ENCODE results near the gene KCNH8.

KCNH8 gene

GRCh38 chr3:19171794-19172193, 23.5 kb downstream of the KCNH8 start:
- Histone ChIP-seq H3K27ac (replicated peaks; ENCODE audit: low read length) (no peak overlapping the region), H3K9me3 (replicated peaks in 1 of 2; ENCODE audit: control insufficient read depth in 2 of 2, insufficient read depth in 1 of 2, low read depth in 1 of 2, low read length in 2 of 2) (no peaks in the 10 kb centered on the region), H3K27me3 (ENCODE audit: control insufficient read depth in 3 of 3, insufficient read depth in 3 of 3, low read depth in 1 of 3, low read length in 3 of 3) (no peaks in the 10 kb centered on the region), H3K4me3 (ENCODE audit: low read length in 2 of 2) (no peak overlapping the region), H4K8ac (ENCODE audit: low read depth, low read length) (no peak overlapping the region), H3K9ac (ENCODE audit: low read depth, low read length, poor library complexity) (no peak overlapping the region), H2BK5ac (ENCODE audit: low read length) (no peak overlapping the region), H3K23ac (ENCODE audit: low read depth, low read length, poor library complexity) (no peak overlapping the region), H3K18ac (ENCODE audit: low read length) (no peak overlapping the region), H2BK15ac (ENCODE audit: low read length) (no peak overlapping the region), H3K14ac (ENCODE audit: low read length) (no peak overlapping the region), H4K91ac (ENCODE audit: low read depth, low read length, poor library complexity) (no peak overlapping the region), H2BK12ac (ENCODE audit: low read length) (no peak overlapping the region), H2AK5ac (ENCODE audit: low read depth, low read length) (no peak overlapping the region), H3K79me1 (ENCODE audit: low read depth, low read length) (no peaks in the 10 kb centered on the region), H3K4me1 (ENCODE audit: control insufficient read depth in 2 of 2, insufficient read depth in 1 of 2, low read depth in 1 of 2, low read length in 2 of 2) (no peaks in the 10 kb centered on the region), H3K4me2 (ENCODE audit: insufficient read depth, low read length, poor library complexity, severe bottlenecking) (no peak overlapping the region), H2BK120ac (ENCODE audit: low read depth, low read length) (no peak overlapping the region), H3K36me3 (replicated peaks in 1 of 2; ENCODE audit: control insufficient read depth in 2 of 2, insufficient read depth in 2 of 2, low read length in 2 of 2) (no peaks in the 10 kb centered on the region), H2AFZ (ENCODE audit: low read length) (no peak overlapping the region), H3K4ac (ENCODE audit: low read length) (no peak overlapping the region)
- WGBS, 2 donors (ENCODE audit: extremely low coverage in 2 of 2, insufficient read length in 2 of 2, insufficient replicate concordance in 1 of 2) = no CpG with 5 or more reads among the region's 2 CpGs
- DNase-seq (ENCODE audit: low spot score) = no peak

DNA sequence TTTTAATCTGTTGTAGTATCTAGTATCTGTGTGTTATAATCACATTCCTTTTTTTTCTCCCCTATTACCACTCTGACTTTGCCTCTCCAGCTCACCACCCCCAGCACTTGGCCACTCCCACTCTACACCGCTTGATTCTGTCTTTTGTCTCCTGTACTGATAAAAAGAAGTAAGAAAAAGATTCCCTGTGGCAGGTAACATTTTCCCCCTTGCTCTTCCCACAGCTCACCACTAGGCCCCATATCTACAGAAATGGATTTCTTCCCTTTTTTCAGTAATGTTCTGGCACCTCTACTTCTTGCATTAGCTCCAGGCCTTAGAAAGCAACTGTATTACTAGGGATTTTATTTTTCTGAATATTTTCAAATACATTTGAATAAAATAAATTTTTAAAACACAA, 25.6 kb downstream of the KCNH8 start:
- Histone ChIP-seq H2BK12ac (ENCODE audit: low read length) (no peak overlapping the region), H3K14ac (ENCODE audit: low read length) (no peak overlapping the region), H3K9ac (ENCODE audit: low read depth, low read length, poor library complexity) (no peak overlapping the region), H3K27me3 (ENCODE audit: control insufficient read depth in 3 of 3, insufficient read depth in 3 of 3, low read depth in 1 of 3, low read length in 3 of 3) (no peaks in the 10 kb centered on the region), H4K91ac (ENCODE audit: low read depth, low read length, poor library complexity) (no peak overlapping the region), H3K18ac (ENCODE audit: low read length) (no peak overlapping the region), H3K27ac (replicated peaks; ENCODE audit: low read length) (no peak overlapping the region), H2AK5ac (ENCODE audit: low read depth, low read length) (no peak overlapping the region), H2BK5ac (ENCODE audit: low read length) (no peak overlapping the region), H2AFZ (ENCODE audit: low read length) (no peak overlapping the region), H4K8ac (ENCODE audit: low read depth, low read length) (no peak overlapping the region), H3K79me1 (ENCODE audit: low read depth, low read length) (no peaks in the 10 kb centered on the region), H2BK120ac (ENCODE audit: low read depth, low read length) (no peak overlapping the region), H3K4me3 (ENCODE audit: low read length in 2 of 2) (no peak overlapping the region), H2BK15ac (ENCODE audit: low read length) (no peak overlapping the region), H3K4ac (ENCODE audit: low read length) (no peak overlapping the region), H3K4me1 (ENCODE audit: control insufficient read depth in 2 of 2, insufficient read depth in 1 of 2, low read depth in 1 of 2, low read length in 2 of 2) (no peaks in the 10 kb centered on the region), H3K23ac (ENCODE audit: low read depth, low read length, poor library complexity) (no peak overlapping the region), H3K4me2 (ENCODE audit: insufficient read depth, low read length, poor library complexity, severe bottlenecking) (no peak overlapping the region), H3K36me3 (replicated peaks in 1 of 2; ENCODE audit: control insufficient read depth in 2 of 2, insufficient read depth in 2 of 2, low read length in 2 of 2) (no peaks in the 10 kb centered on the region), H3K9me3 (replicated peaks in 1 of 2; ENCODE audit: control insufficient read depth in 2 of 2, insufficient read depth in 1 of 2, low read depth in 1 of 2, low read length in 2 of 2) (no peaks in the 10 kb centered on the region)
- WGBS, 2 donors (ENCODE audit: extremely low coverage in 2 of 2, insufficient read length in 2 of 2, insufficient replicate concordance in 1 of 2) = no CpG with 5 or more reads among the region's 1 CpG
- DNase-seq (ENCODE audit: low spot score) = no peak

- Histone ChIP-seq H3K4me2 (ENCODE audit: insufficient read depth, low read length, poor library complexity, severe bottlenecking) (no peak overlapping the region), H3K4ac (ENCODE audit: low read length) (no peak overlapping the region), H3K14ac (ENCODE audit: low read length) (no peak overlapping the region), H2AK5ac (ENCODE audit: low read depth, low read length) (no peak overlapping the region), H3K27me3 (ENCODE audit: control insufficient read depth in 3 of 3, insufficient read depth in 3 of 3, low read depth in 1 of 3, low read length in 3 of 3) (no peaks in the 10 kb centered on the region), H2BK5ac (ENCODE audit: low read length) (no peak overlapping the region), H2AFZ (ENCODE audit: low read length) (no peak overlapping the region), H2BK15ac (ENCODE audit: low read length) (no peak overlapping the region), H4K91ac (ENCODE audit: low read depth, low read length, poor library complexity) (no peak overlapping the region), H3K27ac (replicated peaks; ENCODE audit: low read length) (no peak overlapping the region), H3K23ac (ENCODE audit: low read depth, low read length, poor library complexity) (no peak overlapping the region), H4K8ac (ENCODE audit: low read depth, low read length) (no peak overlapping the region), H2BK12ac (ENCODE audit: low read length) (no peak overlapping the region), H3K9ac (ENCODE audit: low read depth, low read length, poor library complexity) (no peak overlapping the region), H3K36me3 (replicated peaks in 1 of 2; ENCODE audit: control insufficient read depth in 2 of 2, insufficient read depth in 2 of 2, low read length in 2 of 2) (no peaks in the 10 kb centered on the region), H2BK120ac (ENCODE audit: low read depth, low read length) (no peak overlapping the region), H3K18ac (ENCODE audit: low read length) (no peak overlapping the region), H3K4me3 (ENCODE audit: low read length in 2 of 2) (no peak overlapping the region), H3K4me1 (ENCODE audit: control insufficient read depth in 2 of 2, insufficient read depth in 1 of 2, low read depth in 1 of 2, low read length in 2 of 2) (no peaks in the 10 kb centered on the region), H3K9me3 (replicated peaks in 1 of 2; ENCODE audit: control insufficient read depth in 2 of 2, insufficient read depth in 1 of 2, low read depth in 1 of 2, low read length in 2 of 2) (no peaks in the 10 kb centered on the region), H3K79me1 (ENCODE audit: low read depth, low read length) (no peaks in the 10 kb centered on the region)
- no CpG with 5 or more reads among the region's 5 CpGs for WGBS, 2 donors (ENCODE audit: extremely low coverage in 2 of 2, insufficient read length in 2 of 2, insufficient replicate concordance in 1 of 2)
- DNase-seq (ENCODE audit: low spot score) = no peak
These were observed 35.3 kb downstream of the KCNH8 start for GRCh38 chr3:19183584-19183983.

GRCh38 chr3:19190126-19190525, 41.8 kb downstream of the KCNH8 start:
- no peak overlapping the region for H3K18ac ChIP-seq (ENCODE audit: low read length)
- H2AFZ ChIP-seq (ENCODE audit: low read length) = no peak overlapping the region
- H3K27ac ChIP-seq (replicated peaks; ENCODE audit: low read length) = no peak overlapping the region
- H3K27me3 ChIP-seq (ENCODE audit: control insufficient read depth in 3 of 3, insufficient read depth in 3 of 3, low read depth in 1 of 3, low read length in 3 of 3) = no peaks in the 10 kb centered on the region
- no peak overlapping the region for H3K4me3 ChIP-seq (ENCODE audit: low read length in 2 of 2)
- H2BK12ac ChIP-seq (ENCODE audit: low read length) = no peak overlapping the region
- no peak overlapping the region for H2AK5ac ChIP-seq (ENCODE audit: low read depth, low read length)
- H3K23ac ChIP-seq (ENCODE audit: low read depth, low read length, poor library complexity) = no peak overlapping the region
- H3K4me2 ChIP-seq (ENCODE audit: insufficient read depth, low read length, poor library complexity, severe bottlenecking) = no peak overlapping the region
- no peak overlapping the region for H2BK120ac ChIP-seq (ENCODE audit: low read depth, low read length)
- no peak overlapping the region for H4K91ac ChIP-seq (ENCODE audit: low read depth, low read length, poor library complexity)
- DNase-seq (ENCODE audit: low spot score) = no peak
- no peak overlapping the region for H4K8ac ChIP-seq (ENCODE audit: low read depth, low read length)
- H3K36me3 ChIP-seq (replicated peaks in 1 of 2; ENCODE audit: control insufficient read depth in 2 of 2, insufficient read depth in 2 of 2, low read length in 2 of 2) = no peaks in the 10 kb centered on the region
- H3K14ac ChIP-seq (ENCODE audit: low read length) = no peak overlapping the region
- H3K9ac ChIP-seq (ENCODE audit: low read depth, low read length, poor library complexity) = no peak overlapping the region
- H3K4me1 ChIP-seq (ENCODE audit: control insufficient read depth in 2 of 2, insufficient read depth in 1 of 2, low read depth in 1 of 2, low read length in 2 of 2) = no peaks in the 10 kb centered on the region
- no peak overlapping the region for H2BK5ac ChIP-seq (ENCODE audit: low read length)
- H2BK15ac ChIP-seq (ENCODE audit: low read length) = no peak overlapping the region
- WGBS, 2 donors (ENCODE audit: extremely low coverage in 2 of 2, insufficient read length in 2 of 2, insufficient replicate concordance in 1 of 2) = no CpG with 5 or more reads among the region's 1 CpG
- no peak overlapping the region for H3K4ac ChIP-seq (ENCODE audit: low read length)
- no peaks in the 10 kb centered on the region for H3K79me1 ChIP-seq (ENCODE audit: low read depth, low read length)
- no peaks in the 10 kb centered on the region for H3K9me3 ChIP-seq (replicated peaks in 1 of 2; ENCODE audit: control insufficient read depth in 2 of 2, insufficient read depth in 1 of 2, low read depth in 1 of 2, low read length in 2 of 2)
